Neutrophil (primary cell): ENCODE data around the gene SPATS2L.

ENCODE experiments used
- H3K27ac ChIP-seq: fragments of 200-600 bp; sonication (generic); 2 replicates; pipeline ENCODE4 v1.5.1; 2016; ENCODE audit warnings: mild to moderate bottlenecking, moderate library complexity
- H3K27me3 ChIP-seq: fragments of 200-600 bp; sonication (generic); 2 replicates; pipeline ENCODE4 v1.6.0; 2016; ENCODE audit warnings: mild to moderate bottlenecking
- H3K36me3 ChIP-seq: fragments of 200-600 bp; sonication (generic); 2 replicates; pipeline ENCODE4 v1.5.1; 2017
- H3K4me1 ChIP-seq, 2 experiments: fragments of 200-600 bp in 1 of 2; sonication (generic) in 1 of 2; 1 replicate in 1 of 2; 2 replicates in 1 of 2; pipeline versions ENCODE4 v1.5.1 to v1.6.1; 2013 to 2016; ENCODE audit warnings: low read depth in 1 of 2, low read length in 1 of 2, mild to moderate bottlenecking in 1 of 2, moderate library complexity in 1 of 2; ENCODE audit not compliant: control insufficient read depth in 1 of 2, insufficient read depth in 1 of 2
- H3K4me3 ChIP-seq, 2 experiments: fragments of 200-600 bp in 1 of 2; sonication (generic) in 1 of 2; 1 replicate in 1 of 2; 2 replicates in 1 of 2; pipeline ENCODE4 v1.5.1; 2013 to 2016; ENCODE audit warnings: low read depth in 1 of 2, low read length in 1 of 2, mild to moderate bottlenecking in 1 of 2, moderate library complexity in 1 of 2
- H3K9me3 ChIP-seq: fragments of 200-600 bp; sonication (generic); 2 replicates; pipeline ENCODE4 v1.5.1; 2016
- CTCF ChIP-seq: fragments of 200-600 bp; sonication (generic); IDR thresholded peaks from 2 replicates; pipeline ENCODE4 v1.5.1; 2016; ENCODE audit warnings: antibody characterized with exemption

SPATS2L gene

GRCh38 chr2:200496696-200497095 is 190.2 kb downstream of the SPATS2L start:
- Histone ChIP-seq H3K4me1 (no peaks in the 10 kb centered on the region), H3K27ac (no peak overlapping the region), H3K4me3 (no peak overlapping the region), H3K9me3 (no peaks in the 10 kb centered on the region), H3K27me3 (no peaks in the 10 kb centered on the region), H3K36me3 (peaks cover 55% of the 10 kb centered on the region)
- TF ChIP-seq CTCF: no peak

GRCh38 chr2:200498402-200499162 is 192.1 kb downstream of the SPATS2L start:
- no peak overlapping the region for H3K27ac ChIP-seq
- no peak overlapping the region for H3K4me3 ChIP-seq
- no peaks in the 10 kb centered on the region for H3K27me3 ChIP-seq

GRCh38 chr2:200502196-200502595 is 195.7 kb downstream of the SPATS2L start:
- H3K4me3 ChIP-seq: no peak overlapping the region
- TF ChIP-seq CTCF: no peak
- no peaks in the 10 kb centered on the region for H3K27me3 ChIP-seq
- H3K36me3 ChIP-seq: peaks cover 50% of the 10 kb centered on the region
- no peaks in the 10 kb centered on the region for H3K4me1 ChIP-seq
- no peaks in the 10 kb centered on the region for H3K9me3 ChIP-seq
- no peak overlapping the region for H3K27ac ChIP-seq

More at GRCh38 chr2:200498402-200499162, 192.1 kb downstream of the SPATS2L start:
- H3K36me3 ChIP-seq: peaks cover 47% of the 10 kb centered on the region
- H3K9me3 ChIP-seq: no peaks in the 10 kb centered on the region
- no peaks in the 10 kb centered on the region for H3K4me1 ChIP-seq
- TF ChIP-seq CTCF: no peak

- TF ChIP-seq CTCF: no peak
- H3K27ac ChIP-seq: no peak overlapping the region
- peaks cover 14 to 18% of the 10 kb centered on the region in 2 experiments for H3K4me1 ChIP-seq
- no peaks in the 10 kb centered on the region for H3K9me3 ChIP-seq
- H3K36me3 ChIP-seq: peaks cover 35% of the 10 kb centered on the region
- H3K27me3 ChIP-seq: no peaks in the 10 kb centered on the region
- no peak overlapping the region for H3K4me3 ChIP-seq
These were observed 200.2 kb downstream of the SPATS2L start for GRCh38 chr2:200506679-200507078.

- peaks cover 3% of the 10 kb centered on the region for H3K27me3 ChIP-seq
- no peak overlapping the region for H3K27ac ChIP-seq
- H3K4me3 ChIP-seq: no peak overlapping the region
- no peak for TF ChIP-seq CTCF
- H3K36me3 ChIP-seq: peaks cover 35% of the 10 kb centered on the region
- H3K9me3 ChIP-seq: no peaks in the 10 kb centered on the region
- H3K4me1 ChIP-seq: peaks cover 14 to 18% of the 10 kb centered on the region in 2 experiments
These were observed 200.7 kb downstream of the SPATS2L start for GRCh38 chr2:200507179-200507578.
